Esophagus squamous epithelium (tissue), 4 donors: Measurements from ENCODE around the gene CCDC116.

Experiments
- POLR2A ChIP-seq, 4 donors: fragments of 450-650 bp; IDR thresholded peaks; one replicate each; pipeline ENCODE4 v1.6.1; 2017; ENCODE audit warnings: antibody characterized with exemption in 4 of 4, mild to moderate bottlenecking in 4 of 4, moderate library complexity in 3 of 4
- TF ChIP-seq, protein P1 (sequence below), 6 experiments: fragments of 450-650 bp in 4 of 6; fragments of 200-600 bp in 2 of 6; sonication (generic) in 2 of 6; IDR thresholded peaks; one replicate each; pipeline ENCODE4 v1.5.1; 2016 to 2019; ENCODE audit warnings: antibody characterized with exemption in 6 of 6, mild to moderate bottlenecking in 4 of 6, moderate library complexity in 4 of 6

GRCh38 chr22:21666786-21667185, 34.2 kb downstream of the CCDC116 start:
- TF ChIP-seq, protein P1, sequence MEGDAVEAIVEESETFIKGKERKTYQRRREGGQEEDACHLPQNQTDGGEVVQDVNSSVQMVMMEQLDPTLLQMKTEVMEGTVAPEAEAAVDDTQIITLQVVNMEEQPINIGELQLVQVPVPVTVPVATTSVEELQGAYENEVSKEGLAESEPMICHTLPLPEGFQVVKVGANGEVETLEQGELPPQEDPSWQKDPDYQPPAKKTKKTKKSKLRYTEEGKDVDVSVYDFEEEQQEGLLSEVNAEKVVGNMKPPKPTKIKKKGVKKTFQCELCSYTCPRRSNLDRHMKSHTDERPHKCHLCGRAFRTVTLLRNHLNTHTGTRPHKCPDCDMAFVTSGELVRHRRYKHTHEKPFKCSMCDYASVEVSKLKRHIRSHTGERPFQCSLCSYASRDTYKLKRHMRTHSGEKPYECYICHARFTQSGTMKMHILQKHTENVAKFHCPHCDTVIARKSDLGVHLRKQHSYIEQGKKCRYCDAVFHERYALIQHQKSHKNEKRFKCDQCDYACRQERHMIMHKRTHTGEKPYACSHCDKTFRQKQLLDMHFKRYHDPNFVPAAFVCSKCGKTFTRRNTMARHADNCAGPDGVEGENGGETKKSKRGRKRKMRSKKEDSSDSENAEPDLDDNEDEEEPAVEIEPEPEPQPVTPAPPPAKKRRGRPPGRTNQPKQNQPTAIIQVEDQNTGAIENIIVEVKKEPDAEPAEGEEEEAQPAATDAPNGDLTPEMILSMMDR (IDR thresholded peaks at IDR 0.05), result no peak
- TF ChIP-seq POLR2A (IDR thresholded peaks at IDR 0.05), result no peak
